ENCODE results near the gene NDUFAB1.
"Not testable (repeated sequence)": the region's sequence is repeated elsewhere in the genome, so short reads cannot be mapped to it uniquely, and the experiment has no call there.

The NDUFAB1 gene

GRCh38 chr16:23557779-23558702 is 38.1 kb downstream of the NDUFAB1 start:
- DNase-seq (ENCODE audit: extremely low spot score, insufficient read length, low read depth): no peak
- no peak for FAIRE-seq

- peak; percentile 94 for FAIRE-seq
- peak; percentile 88 for DNase-seq (ENCODE audit: extremely low spot score, insufficient read length, low read depth)
These were observed 39.0 kb downstream of the NDUFAB1 start, which contains the start of the genes EARS2 and UBFD1 for GRCh38 chr16:23556881-23557778. TSS of gene EARS2 (minus strand) at chr16:23557350. CDS start at chr16:23557343, 7 bp downstream. TSS of gene UBFD1 (plus strand) at chr16:23557727. CDS start at chr16:23557743, 16 bp downstream.

- DNase-seq (ENCODE audit: extremely low spot score, insufficient read length, low read depth): no peak
- no peak for FAIRE-seq
These were observed 41.6 kb downstream of the NDUFAB1 start for GRCh38 chr16:23554536-23554935.

- FAIRE-seq (no peak), DNase-seq (ENCODE audit: extremely low spot score, insufficient read length, low read depth) (no peak)
These were observed 44.0 kb downstream of the NDUFAB1 start for GRCh38 chr16:23552161-23552560.

GRCh38 chr16:23549938-23550337 is 46.2 kb downstream of the NDUFAB1 start:
- DNase-seq (ENCODE audit: extremely low spot score, insufficient read length, low read depth) (no peak), FAIRE-seq (no peak)

GRCh38 chr16:23544436-23544835 is 51.7 kb downstream of the NDUFAB1 start:
- DNase-seq (ENCODE audit: extremely low spot score, insufficient read length, low read depth) (no peak), FAIRE-seq (no peak)

GRCh38 chr16:23540817-23541178 is 55.3 kb downstream of the NDUFAB1 start:
- FAIRE-seq; DNase-seq (ENCODE audit: extremely low spot score, insufficient read length, low read depth): not testable (repeated sequence)

GRCh38 chr16:23539984-23540816 is 55.9 kb downstream of the NDUFAB1 start:
- no peak for FAIRE-seq
- no peak for DNase-seq (ENCODE audit: extremely low spot score, insufficient read length, low read depth)

- DNase-seq (ENCODE audit: extremely low spot score, insufficient read length, low read depth): no peak
- no peak for FAIRE-seq
These were observed 57.2 kb downstream of the NDUFAB1 start for GRCh38 chr16:23538919-23539278.

GRCh38 chr16:23537390-23537789 is 58.7 kb downstream of the NDUFAB1 start:
- DNase-seq (ENCODE audit: extremely low spot score, insufficient read length, low read depth) (no peak), FAIRE-seq (no peak)

- FAIRE-seq (no peak), DNase-seq (ENCODE audit: extremely low spot score, insufficient read length, low read depth) (no peak)
These were observed 60.2 kb downstream of the NDUFAB1 start for GRCh38 chr16:23535901-23536300.

- DNase-seq (ENCODE audit: extremely low spot score, insufficient read length, low read depth) (no peak), FAIRE-seq (no peak)
These were observed 61.0 kb downstream of the NDUFAB1 start for GRCh38 chr16:23534868-23535860.

GRCh38 chr16:23532448-23532847 is 63.7 kb downstream of the NDUFAB1 start:
- no peak for FAIRE-seq
- no peak for DNase-seq (ENCODE audit: extremely low spot score, insufficient read length, low read depth)

Measured in GM18507 (cell line).